Astrocyte of the spinal cord (primary cell): ENCODE data around the gene NXN.

ENCODE experiments used
- DNase-seq: peaks from one replicate; pipeline ENCODE4 v3.0.0; 2011; ENCODE audit warnings: low read depth, low spot score
- H3K4me3 ChIP-seq: 2 replicates; pipeline ENCODE4 v1.5.1; 2011; ENCODE audit warnings: low read depth, mild to moderate bottlenecking, low read length, moderate library complexity
- in situ Hi-C: cut with HindIII; loops from 2 replicates; pipeline ENCODE4 v1.10.0; 2017; ENCODE audit warnings: low sequenced_read_pairs
- TF ChIP-seq, protein P1 (sequence below): IDR thresholded peaks from 2 replicates; pipeline ENCODE4 v1.5.1; 2012; ENCODE audit warnings: low read depth, mild to moderate bottlenecking, low read length, inconsistent platforms

Gene NXN

DNA sequence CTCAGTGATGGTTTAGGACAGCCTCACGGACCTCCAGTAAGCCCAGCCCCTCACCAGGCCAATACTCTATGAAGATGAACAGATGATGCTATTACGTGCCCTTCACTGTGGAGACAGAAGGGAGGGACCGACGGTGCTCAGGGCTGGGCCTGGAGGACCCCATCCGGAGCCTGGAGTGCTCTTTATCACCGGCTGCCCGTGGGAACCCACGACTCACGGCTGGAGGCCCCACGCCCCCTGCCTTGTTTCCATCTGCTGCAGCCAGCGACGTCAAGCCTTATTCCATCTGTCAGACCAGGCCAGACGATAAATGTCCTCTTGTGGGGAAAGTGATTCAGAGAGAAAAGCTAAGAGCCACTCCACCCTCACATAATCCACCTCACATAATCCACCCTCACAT lies 13.4 kb upstream of the NXN start:
- H3K4me3 ChIP-seq = no peak overlapping the region
- in situ Hi-C loops = no loop called here
- peak; percentile 14 for DNase-seq
- TF ChIP-seq, protein P1, sequence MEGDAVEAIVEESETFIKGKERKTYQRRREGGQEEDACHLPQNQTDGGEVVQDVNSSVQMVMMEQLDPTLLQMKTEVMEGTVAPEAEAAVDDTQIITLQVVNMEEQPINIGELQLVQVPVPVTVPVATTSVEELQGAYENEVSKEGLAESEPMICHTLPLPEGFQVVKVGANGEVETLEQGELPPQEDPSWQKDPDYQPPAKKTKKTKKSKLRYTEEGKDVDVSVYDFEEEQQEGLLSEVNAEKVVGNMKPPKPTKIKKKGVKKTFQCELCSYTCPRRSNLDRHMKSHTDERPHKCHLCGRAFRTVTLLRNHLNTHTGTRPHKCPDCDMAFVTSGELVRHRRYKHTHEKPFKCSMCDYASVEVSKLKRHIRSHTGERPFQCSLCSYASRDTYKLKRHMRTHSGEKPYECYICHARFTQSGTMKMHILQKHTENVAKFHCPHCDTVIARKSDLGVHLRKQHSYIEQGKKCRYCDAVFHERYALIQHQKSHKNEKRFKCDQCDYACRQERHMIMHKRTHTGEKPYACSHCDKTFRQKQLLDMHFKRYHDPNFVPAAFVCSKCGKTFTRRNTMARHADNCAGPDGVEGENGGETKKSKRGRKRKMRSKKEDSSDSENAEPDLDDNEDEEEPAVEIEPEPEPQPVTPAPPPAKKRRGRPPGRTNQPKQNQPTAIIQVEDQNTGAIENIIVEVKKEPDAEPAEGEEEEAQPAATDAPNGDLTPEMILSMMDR = no peak

DNA sequence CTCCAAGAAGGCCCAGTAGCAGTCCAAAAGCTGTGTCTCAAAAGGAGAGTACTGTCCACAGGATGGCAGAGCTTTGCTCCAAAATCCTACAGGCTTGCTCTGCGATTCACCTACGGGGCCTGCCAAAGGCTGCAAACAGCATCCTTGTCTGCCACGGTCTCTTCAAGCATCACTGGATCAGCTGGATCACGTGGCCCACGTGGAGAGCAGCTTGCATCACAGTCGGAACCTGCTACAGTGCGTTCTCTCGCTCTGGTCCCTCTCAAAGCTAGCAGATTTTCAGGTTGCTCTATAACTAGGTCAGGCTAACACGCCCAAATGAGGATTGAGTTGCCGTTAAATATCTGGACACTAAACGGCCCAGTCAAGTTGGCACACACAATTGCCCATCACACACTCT lies 9.0 kb upstream of the NXN start:
- in situ Hi-C loops = no loop called here
- DNase-seq = no peak
- TF ChIP-seq, protein P1 = no peak
- H3K4me3 ChIP-seq = no peak overlapping the region

DNA sequence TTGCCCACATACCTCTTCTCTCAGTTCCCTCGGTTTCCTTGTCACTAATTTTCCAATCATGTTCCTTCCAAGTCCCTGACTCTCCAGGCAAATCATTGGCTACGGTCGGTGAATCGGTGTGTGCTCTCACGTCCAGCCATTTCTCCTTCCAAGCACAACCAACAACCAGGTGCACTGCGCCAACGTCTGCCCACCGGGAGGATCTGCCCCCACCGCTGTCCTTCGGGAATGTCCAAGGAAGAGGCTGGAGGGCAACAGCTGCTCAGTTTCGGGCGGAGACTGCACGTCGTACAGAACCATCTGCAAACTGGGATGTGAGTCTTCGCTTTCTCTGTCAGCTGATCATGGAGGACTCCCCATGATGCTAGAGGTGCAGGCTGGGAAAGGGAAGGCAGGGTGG lies 8.4 kb upstream of the NXN start:
- TF ChIP-seq, protein P1 = no peak
- DNase-seq = no peak
- H3K4me3 ChIP-seq = no peak overlapping the region
- in situ Hi-C loops = no loop called here

DNA sequence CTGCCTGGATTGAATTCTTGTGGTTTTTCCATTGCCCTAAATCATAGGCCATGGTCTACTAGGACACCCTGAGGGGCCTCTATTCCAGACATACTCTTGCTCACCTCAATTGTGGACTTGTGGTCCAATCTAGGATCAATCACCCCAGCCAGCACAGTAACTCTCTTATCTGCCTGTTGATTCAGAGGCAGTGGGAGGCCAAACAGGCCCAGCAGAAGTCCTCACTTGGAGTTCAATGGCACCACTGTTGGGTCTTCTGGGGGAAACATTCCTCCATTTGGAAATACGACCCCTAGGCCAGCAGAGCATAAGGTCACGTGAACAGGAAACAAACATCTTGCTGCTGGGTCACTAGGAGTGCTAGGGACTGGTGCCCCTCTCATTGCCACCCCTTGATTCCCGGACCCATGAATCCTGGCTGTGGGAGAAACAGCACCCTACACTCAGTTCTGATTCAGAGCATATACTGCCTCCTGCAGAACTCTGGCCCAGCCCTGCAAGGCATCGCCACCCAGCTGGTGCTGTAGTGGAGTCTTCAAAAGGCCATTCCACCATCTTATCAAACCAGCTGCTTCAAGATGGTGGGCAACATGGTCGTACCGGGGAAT lies 6.8 kb upstream of the NXN start:
- TF ChIP-seq, protein P1 = no peak
- in situ Hi-C loops = no loop called here
- H3K4me3 ChIP-seq = no peak overlapping the region
- no peak for DNase-seq

DNA sequence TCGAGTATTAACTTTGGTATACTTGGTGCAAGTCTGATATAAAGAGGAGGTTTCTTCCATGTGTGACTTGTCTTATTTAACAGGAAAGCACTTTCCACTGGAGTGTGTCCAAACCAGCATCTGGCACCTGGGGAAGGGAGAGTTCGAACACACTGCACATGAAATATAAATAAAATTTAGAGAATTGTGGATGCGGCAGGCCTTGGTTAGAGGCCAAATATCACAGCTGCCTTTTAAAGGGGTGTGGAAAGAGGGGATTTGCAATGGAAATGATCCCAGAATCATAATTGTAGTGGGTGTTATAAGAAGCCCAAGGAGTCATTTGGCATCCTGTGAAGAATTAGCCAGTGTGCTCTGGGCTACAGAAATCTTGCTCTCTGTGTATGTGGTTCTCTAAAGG lies 4.3 kb upstream of the NXN start:
- H3K4me3 ChIP-seq = no peak overlapping the region
- in situ Hi-C loops = no loop called here
- TF ChIP-seq, protein P1 = no peak
- DNase-seq = no peak

DNA sequence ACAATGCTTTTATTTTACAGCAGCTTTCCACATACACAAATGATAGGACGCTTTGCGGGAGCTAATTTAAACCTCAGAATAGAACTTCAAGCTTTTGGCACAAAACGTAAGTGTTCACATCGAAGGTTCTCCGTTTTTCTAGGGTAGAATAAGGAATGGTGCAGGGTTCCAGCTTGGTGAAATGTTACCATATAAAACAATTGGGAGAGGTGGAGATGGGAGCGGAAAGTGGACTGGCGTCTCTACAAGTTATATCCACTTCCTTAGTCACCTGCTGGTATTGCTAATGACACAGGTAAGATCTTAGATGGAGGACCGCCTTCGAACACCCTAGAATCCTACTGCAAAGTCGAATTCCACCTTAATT lies 1.7 kb upstream of the NXN start:
- TF ChIP-seq, protein P1 = no peak
- in situ Hi-C loops = no loop called here
- DNase-seq = no peak
- no peak overlapping the region for H3K4me3 ChIP-seq
